Mesenteric fat pad (tissue), 1 donor: ENCODE data around the gene MAPK4. TPM values are rescaled to one million over a fixed set of nuclear protein-coding genes. Genes with fewer than 3 reads are reported as not detected.

Experiments
- DNase-seq: peaks from one replicate; pipeline ENCODE4 v3.0.0-alpha.2; 2020; ENCODE audit warnings: low spot score
- total RNA-seq: library from RNA; stranded (reverse); fragmentation: NEBNext Ultra II Directional; extraction: Animal tissue kit (Norgen Biotek cat#: 25700); gene quantifications from one replicate; pipeline ENCODE4 v1.2.1, GENCODE V29; 2021
- donor health status: DM: yes; HTN: yes; CAD: no.

The MAPK4 gene
- total RNA-seq, 1 donor from 2014 or later = not detected

GRCh38 chr18:50653402-50654093, 93.7 kb downstream of the MAPK4 start:
- DNase-seq = no peak

- no peak for DNase-seq
These were observed 94.3 kb downstream of the MAPK4 start for GRCh38 chr18:50654211-50654610.

- no peak for DNase-seq
These were observed 95.0 kb downstream of the MAPK4 start for GRCh38 chr18:50654658-50655550.

GRCh38 chr18:50656396-50656795, 96.5 kb downstream of the MAPK4 start:
- DNase-seq = no peak

- peak; percentile 72 for DNase-seq
These were observed 97.1 kb downstream of the MAPK4 start for GRCh38 chr18:50656841-50657470.

GRCh38 chr18:50658601-50659000, 98.7 kb downstream of the MAPK4 start:
- peak; percentile 55 for DNase-seq

GRCh38 chr18:50659091-50660003, 99.5 kb downstream of the MAPK4 start:
- peak; percentile 20 for DNase-seq

- peak; percentile 28 for DNase-seq
These were observed 101.1 kb downstream of the MAPK4 start for GRCh38 chr18:50661013-50661412.

- DNase-seq = no peak
These were observed 102.3 kb downstream of the MAPK4 start for GRCh38 chr18:50662177-50662576.

- peak; percentile 72 for DNase-seq
These were observed 103.0 kb downstream of the MAPK4 start for GRCh38 chr18:50662775-50663383.

- peak; percentile 67 for DNase-seq
These were observed 103.9 kb downstream of the MAPK4 start for GRCh38 chr18:50663626-50664441.

- peak; percentile 30 for DNase-seq
These were observed 105.1 kb downstream of the MAPK4 start for GRCh38 chr18:50665015-50665414.

- DNase-seq = peak; percentile 55
These were observed 105.6 kb downstream of the MAPK4 start for GRCh38 chr18:50665519-50665918.

GRCh38 chr18:50666536-50666935, 106.6 kb downstream of the MAPK4 start:
- peak; percentile 35 for DNase-seq

GRCh38 chr18:50671376-50671775, 111.5 kb downstream of the MAPK4 start:
- DNase-seq = no peak

GRCh38 chr18:50674307-50674980, 114.6 kb downstream of the MAPK4 start:
- DNase-seq = peak; percentile 18

- DNase-seq = peak; percentile 3
These were observed 115.2 kb downstream of the MAPK4 start for GRCh38 chr18:50675043-50675442.

- peak; percentile 75 for DNase-seq
These were observed 118.8 kb downstream of the MAPK4 start for GRCh38 chr18:50678651-50679050.

- peak; percentile 59 for DNase-seq
These were observed 119.2 kb downstream of the MAPK4 start for GRCh38 chr18:50679056-50679455.
